Mucosa of gallbladder (tissue), 1 donor: ENCODE measurements around the gene FBXO48. TPM values are rescaled to one million over a fixed set of nuclear protein-coding genes. Genes with fewer than 3 reads are reported as not detected.

ENCODE experiments used
- DNase-seq: peaks from one replicate; pipeline ENCODE4 v3.0.0-alpha.2; 2020; ENCODE audit warnings: low spot score
- total RNA-seq: library from RNA; stranded (reverse); gene quantifications from one replicate; pipeline ENCODE4 v1.2.1, GENCODE V29; 2021
- donor health status: DM: no; HTN: no; CAD: no.

FBXO48 gene
- total RNA-seq, 1 donor from 2014 or later: 1.7 TPM

GRCh38 chr2:68435615-68436014 is 31.5 kb downstream of the FBXO48 start:
- DNase-seq: no peak

- DNase-seq: no peak
These were observed 32.1 kb downstream of the FBXO48 start for GRCh38 chr2:68434981-68435380.

GRCh38 chr2:68432696-68433658 is 34.1 kb downstream of the FBXO48 start:
- DNase-seq: no peak

GRCh38 chr2:68431316-68431972 is 35.6 kb downstream of the FBXO48 start:
- DNase-seq: no peak

GRCh38 chr2:68429311-68429826 is 37.7 kb downstream of the FBXO48 start:
- no peak for DNase-seq

GRCh38 chr2:68428746-68429145 is 38.3 kb downstream of the FBXO48 start:
- DNase-seq: no peak

- no peak for DNase-seq
These were observed 39.0 kb downstream of the FBXO48 start for GRCh38 chr2:68428126-68428525.

GRCh38 chr2:68426848-68427579 is 40.1 kb downstream of the FBXO48 start:
- DNase-seq: no peak

- DNase-seq: no peak
These were observed 40.6 kb downstream of the FBXO48 start for GRCh38 chr2:68426446-68426845.

GRCh38 chr2:68425503-68425902 is 41.6 kb downstream of the FBXO48 start:
- no peak for DNase-seq

- DNase-seq: no peak
These were observed 43.0 kb downstream of the FBXO48 start for GRCh38 chr2:68423966-68424650.

GRCh38 chr2:68420254-68420910 is 46.7 kb downstream of the FBXO48 start:
- no peak for DNase-seq

- DNase-seq: no peak
These were observed 48.2 kb downstream of the FBXO48 start for GRCh38 chr2:68418855-68419254.

GRCh38 chr2:68418419-68418818 is 48.7 kb downstream of the FBXO48 start:
- DNase-seq: no peak

GRCh38 chr2:68417926-68418325 is 49.2 kb downstream of the FBXO48 start:
- DNase-seq: no peak

GRCh38 chr2:68416081-68416675 is 50.9 kb downstream of the FBXO48 start:
- DNase-seq: no peak

- DNase-seq: no peak
These were observed 51.6 kb downstream of the FBXO48 start for GRCh38 chr2:68415521-68415920.

GRCh38 chr2:68414876-68415275 is 52.2 kb downstream of the FBXO48 start:
- no peak for DNase-seq

- no peak for DNase-seq
These were observed 52.6 kb downstream of the FBXO48 start for GRCh38 chr2:68414452-68414851.

GRCh38 chr2:68413466-68413865 is 53.6 kb downstream of the FBXO48 start:
- DNase-seq: no peak
